Fibroblast of lung (primary cell): Measurements from ENCODE around the gene TMEM190. TPM values are rescaled to one million over a fixed set of nuclear protein-coding genes. Genes with fewer than 3 reads are reported as not detected.

ENCODE experiments used
- DNase-seq, 2 donors: peaks; one replicate each; pipeline versions ENCODE4 v3.0.0 to v3.0.0-alpha.2; 2010; ENCODE audit warnings: low read depth in 2 of 2
- H2AFZ ChIP-seq: 2 replicates; pipeline ENCODE4 v1.5.1; 2012; ENCODE audit warnings: low read length, control low read depth, inconsistent platforms
- H3K27ac ChIP-seq: 2 replicates; pipeline ENCODE4 v1.5.1; 2011; ENCODE audit warnings: low read length, control low read depth; ENCODE audit not compliant: insufficient read depth
- H3K27me3 ChIP-seq: 2 replicates; pipeline ENCODE4 v1.5.1; 2011; ENCODE audit warnings: mild to moderate bottlenecking, low read length; ENCODE audit not compliant: control insufficient read depth, insufficient read depth
- H3K36me3 ChIP-seq: 2 replicates; pipeline ENCODE4 v1.5.1; 2011; ENCODE audit warnings: low read length; ENCODE audit not compliant: control insufficient read depth, insufficient read depth
- H3K4me1 ChIP-seq: 2 replicates; pipeline ENCODE4 v1.5.1; 2011; ENCODE audit warnings: low read length; ENCODE audit not compliant: control insufficient read depth, insufficient read depth; ENCODE audit errors: extremely low read depth
- H3K4me2 ChIP-seq: 2 replicates; pipeline ENCODE4 v1.5.1; 2011; ENCODE audit warnings: low read length, control low read depth; ENCODE audit not compliant: insufficient read depth; ENCODE audit errors: extremely low read depth
- H3K4me3 ChIP-seq, 4 experiments: fragments of 200-600 bp in 1 of 4; sonication (generic) in 1 of 4; replicated peaks in 1 of 4; 2 replicates each; pipeline ENCODE4 v1.5.1; 2011 to 2016; ENCODE audit warnings: low read length in 4 of 4, low read depth in 3 of 4, mild to moderate bottlenecking in 3 of 4, control low read depth in 2 of 4, inconsistent platforms in 1 of 4, mixed read lengths in 1 of 4; ENCODE audit not compliant: insufficient read depth in 1 of 4; ENCODE audit errors: control extremely low read depth in 1 of 4
- H3K79me2 ChIP-seq: 2 replicates; pipeline ENCODE4 v1.5.1; 2012; ENCODE audit warnings: mild to moderate bottlenecking, low read length, inconsistent platforms; ENCODE audit not compliant: control insufficient read depth, insufficient read depth
- H3K9ac ChIP-seq: 2 replicates; pipeline ENCODE4 v1.5.1; 2011; ENCODE audit warnings: mild to moderate bottlenecking, low read length, control low read depth; ENCODE audit not compliant: insufficient read depth
- H3K9me3 ChIP-seq: 2 replicates; pipeline ENCODE4 v1.5.1; 2012; ENCODE audit warnings: low read depth, low read length; ENCODE audit not compliant: control insufficient read depth, insufficient read depth
- H4K20me1 ChIP-seq: 2 replicates; pipeline ENCODE4 v1.5.1; 2011; ENCODE audit warnings: low read length; ENCODE audit not compliant: control insufficient read depth, insufficient read depth; ENCODE audit errors: extremely low read depth
- EZH2 ChIP-seq: IDR thresholded peaks from 2 replicates; pipeline ENCODE4 v1.5.1; 2012; ENCODE audit warnings: low read length, control low read depth, mild to moderate bottlenecking; ENCODE audit errors: missing control alignments
- polyA plus RNA-seq, 2 donors: library from polyadenylated mRNA; depleted of rRNA in 1 of 2; stranded (reverse) in 1 of 2; unstranded in 1 of 2; fragments of >200 nt; gene quantifications; 2 replicates each; pipeline ENCODE4 v1.2.1, GENCODE V29; 2011 to 2012; ENCODE audit warnings: missing spikeins in 1 of 2
- total RNA-seq: library from RNA; depleted of rRNA; stranded (reverse); fragments of >200 nt; gene quantifications from 2 replicates; pipeline ENCODE4 v1.2.1, GENCODE V29; 2014
- TF ChIP-seq, protein P1 (sequence below), 2 donors: IDR thresholded peaks in 1 of 2; conservative IDR thresholded peaks in 1 of 2; 1 replicate in 1 of 2; 2 replicates in 1 of 2; pipeline ENCODE4 v1.5.1; 2011 to 2012; ENCODE audit warnings: low read length in 2 of 2, control low read depth in 1 of 2, inconsistent platforms in 1 of 2, low read depth in 1 of 2, mild to moderate bottlenecking in 1 of 2

Gene TMEM190
- total and polyA plus RNA-seq, 2 donors (not counting 1 experiment from before 2014, with no cell fraction given): 0.14 TPM; not detected in 1

DNA sequence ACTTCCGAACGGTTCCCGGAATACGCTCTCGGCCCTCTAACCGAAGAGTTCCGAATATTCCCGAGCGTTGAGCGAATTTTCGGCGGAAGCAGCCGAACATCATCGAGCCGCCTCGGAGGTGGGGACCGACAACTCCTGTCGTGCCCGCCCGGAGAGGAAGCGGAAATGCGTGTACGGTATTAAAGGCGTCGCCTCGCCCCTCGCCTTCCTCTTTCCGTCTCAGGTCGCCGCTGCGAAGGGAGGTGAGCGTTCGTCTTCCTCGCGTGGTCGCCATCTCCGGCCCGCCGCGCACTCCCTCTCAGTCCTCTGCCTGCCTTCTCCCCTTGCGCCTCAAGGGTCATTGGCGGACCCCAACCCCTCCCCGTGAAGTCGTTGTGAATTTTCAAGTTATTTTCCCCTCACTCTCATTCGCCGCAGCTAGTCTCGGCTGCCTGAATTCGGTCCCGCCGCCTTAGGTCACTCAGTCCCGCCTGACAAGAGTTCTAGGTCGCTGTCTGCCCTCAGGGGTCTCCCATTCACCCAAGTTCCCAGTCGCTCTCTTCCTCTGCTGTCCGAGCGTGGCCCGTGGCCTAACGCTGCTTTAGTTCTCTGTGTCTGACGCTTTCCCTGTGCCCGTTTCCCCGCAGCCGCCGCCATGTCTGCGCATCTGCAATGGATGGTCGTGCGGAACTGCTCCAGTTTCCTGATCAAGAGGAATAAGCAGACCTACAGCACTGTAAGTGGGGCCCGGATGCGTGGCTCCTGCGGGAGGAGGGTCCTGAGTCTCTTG, 9.3 kb downstream of the TMEM190 start, which contains the start of gene RPL28:
TSS of gene RPL28 (plus strand) at position 209 of the 769 bp plus-strand sequence. CDS start at position 635, 426 bp downstream.
- H3K27me3 ChIP-seq: no peaks in the 10 kb centered on the region
- peaks cover 3% of the 10 kb centered on the region for H4K20me1 ChIP-seq
- peaks cover 19% of the 10 kb centered on the region for H3K4me1 ChIP-seq
- H3K4me3 ChIP-seq: peak within 1 kb of the TSS; percentile 50 to 98 (median 88)
- peaks cover 46% of the 10 kb centered on the region for H3K79me2 ChIP-seq
- DNase-seq: peak; percentile 94 to 98
- H2AFZ ChIP-seq: peak within 1 kb of the TSS; percentile 81
- peak within 1 kb of the TSS; percentile 94 for H3K4me2 ChIP-seq
- peak within 1 kb of the TSS; percentile 75 for H3K9ac ChIP-seq
- H3K9me3 ChIP-seq: no peaks in the 10 kb centered on the region
- peaks cover 29% of the 10 kb centered on the region for H3K36me3 ChIP-seq
- H3K27ac ChIP-seq: peak within 1 kb of the TSS; percentile 87
- no peak for TF ChIP-seq EZH2
- TF ChIP-seq, protein P1, sequence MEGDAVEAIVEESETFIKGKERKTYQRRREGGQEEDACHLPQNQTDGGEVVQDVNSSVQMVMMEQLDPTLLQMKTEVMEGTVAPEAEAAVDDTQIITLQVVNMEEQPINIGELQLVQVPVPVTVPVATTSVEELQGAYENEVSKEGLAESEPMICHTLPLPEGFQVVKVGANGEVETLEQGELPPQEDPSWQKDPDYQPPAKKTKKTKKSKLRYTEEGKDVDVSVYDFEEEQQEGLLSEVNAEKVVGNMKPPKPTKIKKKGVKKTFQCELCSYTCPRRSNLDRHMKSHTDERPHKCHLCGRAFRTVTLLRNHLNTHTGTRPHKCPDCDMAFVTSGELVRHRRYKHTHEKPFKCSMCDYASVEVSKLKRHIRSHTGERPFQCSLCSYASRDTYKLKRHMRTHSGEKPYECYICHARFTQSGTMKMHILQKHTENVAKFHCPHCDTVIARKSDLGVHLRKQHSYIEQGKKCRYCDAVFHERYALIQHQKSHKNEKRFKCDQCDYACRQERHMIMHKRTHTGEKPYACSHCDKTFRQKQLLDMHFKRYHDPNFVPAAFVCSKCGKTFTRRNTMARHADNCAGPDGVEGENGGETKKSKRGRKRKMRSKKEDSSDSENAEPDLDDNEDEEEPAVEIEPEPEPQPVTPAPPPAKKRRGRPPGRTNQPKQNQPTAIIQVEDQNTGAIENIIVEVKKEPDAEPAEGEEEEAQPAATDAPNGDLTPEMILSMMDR (conservative IDR thresholded peaks at IDR 0.05 in 1 of 2, IDR thresholded peaks at IDR 0.05 in 1 of 2; ENCODE audit: low read depth in 1 of 2, low read length in 2 of 2): no peak

DNA sequence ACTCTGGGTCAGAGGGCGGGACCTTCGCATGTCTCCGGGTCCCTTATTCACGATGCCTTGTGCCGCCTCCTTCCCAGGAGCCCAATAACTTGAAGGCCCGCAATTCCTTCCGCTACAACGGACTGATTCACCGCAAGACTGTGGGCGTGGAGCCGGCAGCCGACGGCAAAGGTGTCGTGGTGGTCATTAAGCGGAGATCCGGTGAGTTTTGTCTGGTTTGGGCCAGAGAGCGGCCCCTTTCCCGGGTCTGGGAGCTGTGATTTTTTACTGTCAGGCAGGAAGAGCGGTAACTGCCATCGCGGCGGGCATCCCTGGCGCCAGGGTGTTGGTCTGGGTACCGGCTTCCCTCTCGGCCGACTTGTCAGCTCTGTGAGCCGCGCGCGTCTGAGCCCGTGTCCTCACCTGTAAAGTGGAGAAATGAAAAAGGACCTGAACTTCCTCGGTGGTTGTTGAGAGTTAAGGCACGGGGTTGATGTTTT, 9.9 kb downstream of the TMEM190 start:
- H3K36me3 ChIP-seq: peaks cover 29% of the 10 kb centered on the region
- H2AFZ ChIP-seq: no peak overlapping the region
- peak overlapping the region; percentile 50 to 98 (median 88) for H3K4me3 ChIP-seq
- no peaks in the 10 kb centered on the region for H3K9me3 ChIP-seq
- H4K20me1 ChIP-seq: peaks cover 3% of the 10 kb centered on the region
- H3K79me2 ChIP-seq: peaks cover 46% of the 10 kb centered on the region
- peak overlapping the region; percentile 87 for H3K27ac ChIP-seq
- peak overlapping the region; percentile 75 for H3K9ac ChIP-seq
- no peaks in the 10 kb centered on the region for H3K27me3 ChIP-seq
- peak overlapping the region; percentile 94 for H3K4me2 ChIP-seq
- TF ChIP-seq EZH2: no peak
- TF ChIP-seq, protein P1 (conservative IDR thresholded peaks at IDR 0.05 in 1 of 2, IDR thresholded peaks at IDR 0.05 in 1 of 2; ENCODE audit: low read depth in 1 of 2, low read length in 2 of 2): no peak
- DNase-seq: peak in 1 of 2 donors; percentile 30
- H3K4me1 ChIP-seq: peaks cover 22% of the 10 kb centered on the region

DNA sequence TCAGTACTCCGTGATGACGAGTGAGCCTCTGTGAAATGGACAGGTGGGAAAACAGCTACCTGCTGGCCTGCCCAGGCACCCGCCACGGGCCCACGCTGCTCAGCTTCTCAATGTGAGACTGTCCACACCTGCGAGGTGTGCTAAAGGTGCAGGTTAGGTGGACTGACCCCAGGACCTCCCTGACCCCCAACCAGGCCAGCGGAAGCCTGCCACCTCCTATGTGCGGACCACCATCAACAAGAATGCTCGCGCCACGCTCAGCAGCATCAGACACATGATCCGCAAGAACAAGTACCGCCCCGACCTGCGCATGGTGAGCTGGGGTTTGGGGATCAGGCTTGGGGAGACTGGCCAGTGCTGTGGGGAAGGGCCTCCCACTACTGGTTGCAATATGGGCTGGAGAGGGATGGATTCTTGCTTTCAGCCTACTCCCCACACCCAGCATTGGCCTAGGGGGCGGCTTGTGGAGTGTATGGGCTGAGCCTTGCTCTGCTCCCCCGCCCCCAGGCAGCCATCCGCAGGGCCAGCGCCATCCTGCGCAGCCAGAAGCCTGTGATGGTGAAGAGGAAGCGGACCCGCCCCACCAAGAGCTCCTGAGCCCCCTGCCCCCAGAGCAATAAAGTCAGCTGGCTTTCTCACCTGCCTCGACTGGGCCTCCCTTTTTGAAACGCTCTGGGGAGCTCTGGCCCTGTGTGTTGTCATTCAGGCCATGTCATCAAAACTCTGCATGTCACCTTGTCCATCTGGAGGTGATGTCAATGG, 11.3 kb downstream of the TMEM190 start:
- H3K79me2 ChIP-seq: peaks cover 46% of the 10 kb centered on the region
- H3K4me2 ChIP-seq: peak overlapping the region; percentile 94
- no peak for TF ChIP-seq EZH2
- TF ChIP-seq, protein P1 (conservative IDR thresholded peaks at IDR 0.05 in 1 of 2, IDR thresholded peaks at IDR 0.05 in 1 of 2; ENCODE audit: low read depth in 1 of 2, low read length in 2 of 2): no peak
- no peaks in the 10 kb centered on the region for H3K27me3 ChIP-seq
- DNase-seq: no peak
- H3K27ac ChIP-seq: no peak overlapping the region
- peak overlapping the region; percentile 50 to 98 (median 88) for H3K4me3 ChIP-seq
- no peak overlapping the region for H2AFZ ChIP-seq
- peaks cover 29% of the 10 kb centered on the region for H3K36me3 ChIP-seq
- no peaks in the 10 kb centered on the region for H3K9me3 ChIP-seq
- peaks cover 3% of the 10 kb centered on the region for H4K20me1 ChIP-seq
- H3K9ac ChIP-seq: no peak overlapping the region
- peaks cover 22% of the 10 kb centered on the region for H3K4me1 ChIP-seq
